Uterus (tissue), 4 donors: Measurements from ENCODE around the gene MORC1. TPM values are rescaled to one million over a fixed set of nuclear protein-coding genes. Genes with fewer than 3 reads are reported as not detected.
A peak's percentile ranks its signal among the peaks of the same experiment; 100 is the strongest.

ENCODE experiments used
- DNase-seq, 2 donors: peaks; one replicate each; pipeline ENCODE4 v3.0.0-alpha.2; 2019 to 2020
- H3K27ac ChIP-seq, 2 donors: fragments of 200-600 bp; sonication (generic); 1 replicate in 1 of 2; 2 replicates in 1 of 2; pipeline ENCODE4 v1.5.1; 2016 to 2018
- H3K27me3 ChIP-seq, 2 donors: fragments of 200-600 bp; sonication (generic); one replicate each; pipeline ENCODE4 v1.5.1; 2018 to 2019; ENCODE audit warnings: control low read depth in 1 of 2
- H3K36me3 ChIP-seq, 2 donors: fragments of 200-600 bp; sonication (generic); one replicate each; pipeline ENCODE4 v1.5.1; 2019; ENCODE audit warnings: control low read depth in 1 of 2
- H3K4me1 ChIP-seq, 2 donors: fragments of 200-600 bp; sonication (generic); one replicate each; pipeline ENCODE4 v1.5.1; 2018 to 2019; ENCODE audit warnings: control low read depth in 1 of 2
- H3K4me3 ChIP-seq, 2 donors: fragments of 200-600 bp; sonication (generic); 1 replicate in 1 of 2; 2 replicates in 1 of 2; pipeline ENCODE4 v1.5.1; 2018 to 2019; ENCODE audit warnings: mild to moderate bottlenecking in 1 of 2
- H3K9me3 ChIP-seq, 2 donors: fragments of 200-600 bp; sonication (generic); one replicate each; pipeline ENCODE4 v1.5.1; 2019; ENCODE audit warnings: control low read depth in 1 of 2
- POLR2A ChIP-seq, 2 donors: fragments of 450-650 bp; IDR thresholded peaks; one replicate each; pipeline ENCODE4 v1.6.1; 2016; ENCODE audit warnings: antibody characterized with exemption in 2 of 2, mild to moderate bottlenecking in 1 of 2, moderate library complexity in 1 of 2
- intact Hi-C: fragments of 100-400 bp; cut with DNase I; formaldehyde crosslinking; loops from one replicate; pipeline ENCODE4 v1.15.1; 2023; ENCODE audit warnings: low total_unique reads
- total RNA-seq, 4 donors: library from RNA; depleted of rRNA in 3 of 4; stranded (reverse); fragments of >200 nt in 3 of 4; gene quantifications; one replicate each; pipeline versions ENCODE4 v1.1.0 to v1.2.4, GENCODE V29; 2014 to 2023
- TF ChIP-seq, protein P1 (sequence below), 4 experiments: fragments of 200-600 bp in 2 of 4; fragments of 450-650 bp in 2 of 4; sonication (generic) in 2 of 4; IDR thresholded peaks; one replicate each; pipeline ENCODE4 v1.5.1; 2016 to 2019; ENCODE audit warnings: antibody characterized with exemption in 4 of 4, mild to moderate bottlenecking in 2 of 4, moderate library complexity in 1 of 4
- donor health status: DM: yes; HTN: yes; CAD: no.

Gene MORC1
- total RNA-seq, 4 donors from 2014 or later: not detected

DNA sequence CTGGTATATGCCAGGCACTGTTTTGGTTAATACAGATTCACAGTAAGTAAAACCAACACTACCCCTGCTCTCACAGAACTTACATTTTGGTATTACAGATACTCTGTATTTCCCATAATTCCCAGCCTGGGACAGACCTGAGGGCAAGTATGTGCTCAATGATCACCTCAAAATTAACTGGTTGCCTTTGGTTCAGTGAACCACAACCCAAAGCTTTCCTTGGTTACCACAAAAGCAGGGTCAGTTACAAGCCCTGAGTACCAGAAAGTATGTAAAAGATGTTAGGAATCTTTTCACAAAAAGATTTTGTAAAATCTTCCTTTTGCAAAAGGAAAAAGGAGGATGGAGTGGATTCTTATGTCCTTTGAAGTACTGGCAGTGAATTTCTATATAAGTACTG is 92.0 kb downstream of the MORC1 start:
- Histone ChIP-seq H3K9me3 (no peaks in the 10 kb centered on the region), H3K27me3 (no peaks in the 10 kb centered on the region), H3K27ac (no peak overlapping the region), H3K36me3 (no peaks in the 10 kb centered on the region), H3K4me1 (no peaks in the 10 kb centered on the region), H3K4me3 (no peak overlapping the region)
- DNase-seq: no peak
- intact Hi-C loops: no loop called here
- no peak for TF ChIP-seq POLR2A (IDR thresholded peaks at IDR 0.05)
- TF ChIP-seq, protein P1, sequence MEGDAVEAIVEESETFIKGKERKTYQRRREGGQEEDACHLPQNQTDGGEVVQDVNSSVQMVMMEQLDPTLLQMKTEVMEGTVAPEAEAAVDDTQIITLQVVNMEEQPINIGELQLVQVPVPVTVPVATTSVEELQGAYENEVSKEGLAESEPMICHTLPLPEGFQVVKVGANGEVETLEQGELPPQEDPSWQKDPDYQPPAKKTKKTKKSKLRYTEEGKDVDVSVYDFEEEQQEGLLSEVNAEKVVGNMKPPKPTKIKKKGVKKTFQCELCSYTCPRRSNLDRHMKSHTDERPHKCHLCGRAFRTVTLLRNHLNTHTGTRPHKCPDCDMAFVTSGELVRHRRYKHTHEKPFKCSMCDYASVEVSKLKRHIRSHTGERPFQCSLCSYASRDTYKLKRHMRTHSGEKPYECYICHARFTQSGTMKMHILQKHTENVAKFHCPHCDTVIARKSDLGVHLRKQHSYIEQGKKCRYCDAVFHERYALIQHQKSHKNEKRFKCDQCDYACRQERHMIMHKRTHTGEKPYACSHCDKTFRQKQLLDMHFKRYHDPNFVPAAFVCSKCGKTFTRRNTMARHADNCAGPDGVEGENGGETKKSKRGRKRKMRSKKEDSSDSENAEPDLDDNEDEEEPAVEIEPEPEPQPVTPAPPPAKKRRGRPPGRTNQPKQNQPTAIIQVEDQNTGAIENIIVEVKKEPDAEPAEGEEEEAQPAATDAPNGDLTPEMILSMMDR (IDR thresholded peaks at IDR 0.05): no peak

DNA sequence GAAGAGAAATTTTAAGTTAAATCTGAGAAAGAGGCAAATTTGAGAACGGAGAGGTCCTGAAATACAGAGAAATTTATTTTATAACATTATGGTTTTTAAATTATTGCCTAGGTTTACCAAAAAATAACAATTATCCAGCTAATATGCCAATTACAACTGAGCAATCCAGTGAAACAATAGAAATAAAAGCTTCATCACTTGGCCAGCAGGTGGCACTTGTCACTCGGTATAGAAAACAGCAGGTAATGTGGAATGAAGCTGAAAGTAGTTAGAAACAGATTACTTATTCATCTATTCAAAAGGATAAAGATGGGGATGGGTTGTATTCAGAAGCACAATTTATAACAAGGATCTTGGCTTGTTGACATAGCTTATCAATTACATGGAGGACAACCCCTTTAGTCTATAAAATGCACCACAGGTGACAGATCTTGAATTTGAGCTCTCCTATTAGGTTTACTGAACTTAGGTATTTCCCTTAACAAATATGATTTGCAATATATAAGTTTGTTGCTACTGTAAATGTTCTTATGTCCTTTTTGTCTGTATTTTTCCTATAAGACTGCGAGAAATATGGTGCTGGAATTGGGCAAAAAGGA is 94.2 kb downstream of the MORC1 start:
- H3K36me3 ChIP-seq: no peaks in the 10 kb centered on the region
- TF ChIP-seq POLR2A (IDR thresholded peaks at IDR 0.05): no peak
- TF ChIP-seq, protein P1 (IDR thresholded peaks at IDR 0.05): peak; percentile 23 to 45 (median 36)
- H3K4me3 ChIP-seq: no peak overlapping the region
- H3K27me3 ChIP-seq: no peaks in the 10 kb centered on the region
- no peaks in the 10 kb centered on the region for H3K9me3 ChIP-seq
- no peak overlapping the region for H3K27ac ChIP-seq
- H3K4me1 ChIP-seq: no peaks in the 10 kb centered on the region
- intact Hi-C loops: no loop called here
- DNase-seq: no peak

DNA sequence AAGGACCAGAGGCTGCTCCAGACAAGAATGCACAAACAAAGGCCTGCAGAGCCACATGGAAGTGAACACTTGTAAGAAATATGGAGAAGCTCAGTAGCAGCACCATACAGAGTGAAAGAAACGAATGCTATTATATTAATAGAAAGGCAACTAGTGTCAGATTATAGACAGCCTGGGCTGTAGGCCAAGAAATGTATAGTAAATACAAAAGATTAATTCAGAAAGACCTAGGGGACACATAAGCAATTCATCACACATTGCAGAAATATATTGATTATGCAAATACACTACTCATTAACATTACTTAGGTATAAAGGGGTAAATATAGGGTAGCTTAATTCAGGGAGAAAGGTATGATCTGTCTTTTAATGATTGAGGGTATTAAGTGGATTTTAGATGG is 94.8 kb downstream of the MORC1 start:
- no peak for DNase-seq
- H3K27me3 ChIP-seq: no peaks in the 10 kb centered on the region
- H3K4me3 ChIP-seq: no peak overlapping the region
- intact Hi-C loops: no loop called here
- no peaks in the 10 kb centered on the region for H3K36me3 ChIP-seq
- TF ChIP-seq, protein P1 (IDR thresholded peaks at IDR 0.05): no peak
- no peak for TF ChIP-seq POLR2A (IDR thresholded peaks at IDR 0.05)
- H3K9me3 ChIP-seq: no peaks in the 10 kb centered on the region
- H3K4me1 ChIP-seq: no peaks in the 10 kb centered on the region
- no peak overlapping the region for H3K27ac ChIP-seq

DNA sequence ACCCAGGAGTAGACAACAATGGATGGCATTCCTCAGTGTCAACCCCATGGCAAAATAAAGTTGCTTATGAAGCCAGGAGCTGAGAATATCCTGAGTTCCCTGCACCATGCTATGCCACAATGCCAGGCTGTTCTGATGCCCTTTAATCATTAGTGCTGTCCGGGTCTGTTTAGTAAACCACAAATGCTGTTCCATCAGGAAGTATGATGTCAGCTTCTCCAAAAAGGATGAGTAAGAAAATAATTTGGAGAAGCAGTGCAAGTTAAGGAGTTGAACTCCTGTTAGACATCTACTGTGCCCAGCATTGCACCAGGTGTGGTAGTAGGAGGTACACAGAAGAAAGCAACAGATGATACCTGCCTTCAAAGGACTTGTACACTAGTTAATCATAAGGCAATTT is 96.4 kb downstream of the MORC1 start:
- intact Hi-C loops: no loop called here
- Histone ChIP-seq H3K4me3 (no peak overlapping the region), H3K36me3 (no peaks in the 10 kb centered on the region), H3K9me3 (no peaks in the 10 kb centered on the region), H3K27ac (no peak overlapping the region), H3K27me3 (no peaks in the 10 kb centered on the region), H3K4me1 (no peaks in the 10 kb centered on the region)
- TF ChIP-seq, protein P1 (IDR thresholded peaks at IDR 0.05): no peak
- TF ChIP-seq POLR2A (IDR thresholded peaks at IDR 0.05): no peak
- DNase-seq: no peak

DNA sequence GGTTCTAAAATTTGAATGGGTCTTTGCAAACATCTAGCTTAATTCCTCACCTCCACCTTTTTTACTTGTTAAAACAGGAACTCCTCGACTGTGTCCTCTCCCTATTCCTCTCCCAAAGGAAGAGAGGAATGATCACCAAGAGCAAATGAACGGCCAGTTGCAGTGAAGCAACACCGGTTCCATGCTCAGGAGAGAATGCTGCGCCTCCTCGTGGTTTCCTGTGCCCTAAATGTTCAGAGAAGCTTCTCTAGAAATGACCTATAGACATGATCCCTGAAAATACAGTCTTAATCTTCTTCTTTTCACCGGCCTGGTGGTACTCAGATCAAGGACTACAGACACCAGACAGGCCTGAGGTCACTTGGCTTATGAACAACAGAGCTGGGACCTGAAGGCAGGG is 99.1 kb downstream of the MORC1 start:
- no peaks in the 10 kb centered on the region for H3K27me3 ChIP-seq
- TF ChIP-seq POLR2A (IDR thresholded peaks at IDR 0.05): no peak
- TF ChIP-seq, protein P1 (IDR thresholded peaks at IDR 0.05): no peak
- DNase-seq: no peak
- no peak overlapping the region for H3K27ac ChIP-seq
- no peaks in the 10 kb centered on the region for H3K36me3 ChIP-seq
- H3K4me3 ChIP-seq: no peak overlapping the region
- intact Hi-C loops: no loop called here
- no peaks in the 10 kb centered on the region for H3K4me1 ChIP-seq
- H3K9me3 ChIP-seq: no peaks in the 10 kb centered on the region
